ENCODE data around the gene FIBP.
A peak's percentile ranks its signal among the peaks of the same experiment; 100 is the strongest.

Gene FIBP

GRCh38 chr11:65887723-65888162 is 528 bp downstream of the FIBP start:
- DNase-seq = no peak

- no peak for DNase-seq
Observed at GRCh38 chr11:65886826-65887722, 1.2 kb downstream of the FIBP start.

- DNase-seq = no peak
Observed at GRCh38 chr11:65885808-65886536, 2.3 kb downstream of the FIBP start.

DNA sequence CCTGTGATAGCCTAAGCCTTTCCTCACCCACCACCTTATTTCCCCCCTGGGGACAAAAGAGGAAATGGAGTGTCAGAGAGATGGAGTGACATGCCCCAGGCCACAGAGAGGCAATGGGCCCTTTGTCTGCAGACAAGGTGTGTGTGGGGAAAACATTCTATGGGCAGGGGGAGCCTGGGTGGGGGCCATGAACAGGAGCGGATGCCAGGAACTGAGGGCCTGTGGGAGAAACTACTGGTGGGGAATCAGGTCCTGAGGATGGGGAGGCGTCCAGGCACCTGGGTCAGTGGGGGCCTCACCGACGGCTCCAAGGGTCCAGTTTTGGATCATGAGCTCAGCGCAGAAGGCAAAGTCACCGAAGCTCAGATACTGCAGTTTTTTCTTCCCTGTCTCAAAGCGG is 3.0 kb downstream of the FIBP start:
- no peak for DNase-seq

GRCh38 chr11:65884716-65885092 is 3.6 kb downstream of the FIBP start:
- DNase-seq = peak; percentile 74

GRCh38 chr11:65883786-65884715 is 4.2 kb downstream of the FIBP start:
- DNase-seq = no peak

- DNase-seq = no peak
Observed at GRCh38 chr11:65883058-65883761, 5.1 kb downstream of the FIBP start.

DNA sequence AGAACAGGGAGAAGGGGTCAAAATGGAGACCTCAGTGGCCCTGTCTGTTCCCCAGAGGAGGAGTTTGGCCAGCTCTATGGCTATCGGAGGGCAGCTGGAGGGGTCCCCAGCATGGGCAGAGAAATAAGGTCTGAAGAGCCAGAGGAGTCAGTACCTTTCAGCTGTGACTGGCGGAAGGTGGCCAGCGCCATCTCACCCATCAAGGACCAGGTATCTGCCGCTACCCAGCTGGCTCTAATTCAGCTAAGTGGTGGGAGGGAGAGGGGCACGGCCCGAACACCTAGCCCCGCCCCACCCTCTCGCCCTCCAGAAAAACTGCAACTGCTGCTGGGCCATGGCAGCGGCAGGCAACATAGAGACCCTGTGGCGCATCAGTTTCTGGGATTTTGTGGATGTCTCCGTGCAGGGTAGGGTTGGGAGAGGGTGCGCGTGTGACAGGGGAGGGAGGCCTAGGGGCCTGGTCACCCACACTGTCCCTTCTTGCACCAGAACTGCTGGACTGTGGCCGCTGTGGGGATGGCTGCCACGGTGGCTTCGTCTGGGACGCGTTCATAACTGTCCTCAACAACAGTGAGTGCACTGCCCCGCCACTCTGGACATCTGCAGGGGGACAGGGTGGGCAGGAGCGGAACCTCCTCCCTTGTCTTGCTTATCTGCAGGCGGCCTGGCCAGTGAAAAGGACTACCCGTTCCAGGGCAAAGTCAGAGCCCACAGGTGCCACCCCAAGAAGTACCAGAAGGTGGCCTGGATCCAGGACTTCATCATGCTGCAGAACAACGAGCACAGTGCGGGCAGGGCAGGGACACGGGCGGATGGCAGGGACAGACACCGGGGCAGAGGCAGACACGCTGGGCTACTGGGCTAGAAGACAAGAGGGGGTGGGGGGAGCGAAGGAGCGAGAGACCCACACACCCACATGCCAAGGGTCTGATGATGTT is 5.9 kb downstream of the FIBP start:
- DNase-seq = no peak

DNA sequence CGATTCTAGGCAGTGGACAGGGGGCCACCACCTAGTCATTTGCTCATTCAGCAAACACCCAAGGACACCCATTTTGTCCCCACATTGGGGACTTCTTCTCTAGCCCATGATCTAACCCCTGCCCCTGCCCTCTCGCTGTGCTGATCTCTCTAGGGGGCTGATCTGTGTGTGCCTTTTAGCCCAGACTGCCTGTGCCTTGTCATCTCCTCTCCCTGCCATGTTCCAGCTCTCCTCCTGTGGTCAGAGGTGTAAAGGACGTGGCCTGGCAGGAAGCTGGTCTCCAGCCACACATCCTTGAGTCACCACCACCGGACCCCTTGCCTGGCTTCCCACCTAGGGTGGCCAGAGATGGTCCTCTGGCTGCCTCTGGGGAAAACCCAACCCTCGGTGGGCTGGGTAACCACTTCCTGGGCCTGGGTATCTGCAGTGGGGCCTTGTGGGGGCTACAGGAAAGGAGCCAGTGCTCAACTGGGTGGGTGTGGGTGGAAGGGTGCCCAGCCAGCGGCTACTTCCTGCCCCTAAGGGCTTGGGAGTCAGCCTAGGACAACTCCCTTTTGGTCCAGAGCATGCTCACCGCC is 7.3 kb downstream of the FIBP start:
- no peak for DNase-seq

- no peak for DNase-seq
Observed at GRCh38 chr11:65880027-65880426, 8.2 kb downstream of the FIBP start.

GRCh38 chr11:65879617-65880016 is 8.7 kb downstream of the FIBP start, which contains the start of gene CTSW:
CTSW (plus strand) TSS chr11:65879837; CDS start chr11:65879855, 18 bp downstream.
- no peak for DNase-seq

DNA sequence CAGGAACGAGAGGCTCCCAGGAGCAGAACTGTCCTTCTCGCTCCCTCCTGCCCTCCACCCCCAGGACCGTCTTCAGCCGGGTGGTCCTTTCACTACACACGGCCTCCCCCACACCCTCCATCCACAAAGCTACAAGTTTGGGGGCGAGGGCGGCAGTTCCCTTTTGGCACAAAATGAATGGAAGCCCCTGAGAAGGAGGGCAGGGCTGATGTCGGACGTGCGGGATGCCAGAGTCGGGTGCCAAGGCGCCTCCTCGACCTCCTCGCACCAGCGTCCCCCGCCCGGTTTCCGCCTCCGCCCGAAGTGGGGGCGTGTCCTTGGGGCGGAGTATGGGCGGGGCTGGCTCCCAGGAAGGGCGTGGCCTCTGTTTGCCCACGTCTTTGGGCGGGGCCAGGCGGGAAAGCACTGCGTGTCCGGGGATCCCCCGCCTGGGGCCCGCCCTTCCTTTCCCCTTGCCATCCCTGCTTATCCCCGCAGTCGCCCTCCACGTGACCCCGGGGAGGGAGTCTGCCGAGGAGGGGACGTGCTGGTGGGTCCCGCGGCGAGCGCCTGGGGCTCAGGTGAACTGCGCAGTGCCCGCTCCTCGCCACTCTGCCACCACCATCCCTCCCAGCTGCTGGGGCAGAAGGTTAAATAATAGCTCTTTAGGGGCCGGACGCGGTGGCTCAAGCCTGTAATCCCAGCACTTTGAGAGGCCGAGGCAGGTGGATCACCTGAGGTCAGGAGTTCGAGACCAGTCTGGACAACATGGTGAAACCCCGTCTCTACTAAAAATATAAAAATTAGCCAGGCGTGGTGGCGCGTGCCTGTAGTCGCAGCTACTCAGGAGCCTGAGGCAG is 14.7 kb downstream of the FIBP start:
- peak; percentile 95 for DNase-seq

GRCh38 chr11:65872586-65873317 is 15.5 kb downstream of the FIBP start, which contains the start of gene EFEMP2:
EFEMP2 (minus strand) TSS chr11:65872800; CDS start chr11:65872354, 446 bp downstream.
- DNase-seq = peak; percentile 81

GRCh38 chr11:65871811-65872548 is 16.3 kb downstream of the FIBP start:
- DNase-seq = no peak

GRCh38 chr11:65870706-65871681 is 17.3 kb downstream of the FIBP start:
- DNase-seq = peak; percentile 51

GRCh38 chr11:65870307-65870658 is 18.0 kb downstream of the FIBP start:
- no peak for DNase-seq

All from fibroblast of skin of scalp (primary cell).